ENCODE data around the gene REPIN1. TPM values are rescaled to one million over a fixed set of nuclear protein-coding genes. Genes with fewer than 3 reads are reported as not detected.

Gene REPIN1
- total RNA-seq, 1 experiment from 2014 or later, result 106 TPM

- DNase-seq (ENCODE audit: low read depth, low spot score) (no peak), ATAC-seq (no peak)
- no peaks in the 10 kb centered on the region for H3K9me3 ChIP-seq (ENCODE audit: control insufficient read depth in 1 of 2, insufficient read depth in 1 of 2, low read depth in 1 of 2, low read length in 2 of 2)
- no TSS peak for BruUV-seq (replicated peaks)
- H3K4me1 ChIP-seq (ENCODE audit: control insufficient read depth in 1 of 2, insufficient read depth in 2 of 2, low read length in 2 of 2), result no peaks in the 10 kb centered on the region
- no peak overlapping the region for H3K4me2 ChIP-seq (ENCODE audit: low read length)
- POLR2A ChIA-PET, result no interaction called here
- H3K9ac ChIP-seq (ENCODE audit: low read length), result no peak overlapping the region
- H3K9me2 ChIP-seq (ENCODE audit: insufficient read depth), result no peaks in the 10 kb centered on the region
- H2AFZ ChIP-seq (ENCODE audit: low read depth, low read length, poor library complexity, severe bottlenecking), result no peak overlapping the region
- no peaks in the 10 kb centered on the region for H3K79me2 ChIP-seq (ENCODE audit: insufficient read depth, low read length)
- TF ChIP-seq EZH2 (IDR thresholded peaks at IDR 0.05) (no peak), SP1 (IDR thresholded peaks at IDR 0.05; ENCODE audit: low read depth) (no peak), POLR2A (IDR thresholded peaks at IDR 0.05; ENCODE audit: borderline replicate concordance, extremely low read depth, insufficient read depth, insufficient read length) (no peak), TCF7L2 (IDR thresholded peaks at IDR 0.05; ENCODE audit: borderline replicate concordance, extremely low read depth, insufficient read depth, insufficient read length) (no peak), POLR2AphosphoS5 (IDR thresholded peaks at IDR 0.05; ENCODE audit: low read depth, low read length) (no peak), RAD21 (IDR thresholded peaks at IDR 0.05; ENCODE audit: low read depth) (no peak), CEBPB (IDR thresholded peaks at IDR 0.05; ENCODE audit: low read depth) (no peak), YY1 (IDR thresholded peaks at IDR 0.05; ENCODE audit: extremely low read depth, insufficient replicate concordance, low read depth, low read length) (no peak), ATF3 (IDR thresholded peaks at IDR 0.05) (no peak), REST (IDR thresholded peaks at IDR 0.05; ENCODE audit: low read depth) (no peak), CBX3 (IDR thresholded peaks at IDR 0.05; ENCODE audit: low read depth) (no peak), SRF (IDR thresholded peaks at IDR 0.05; ENCODE audit: low read depth) (no peak), JUND (IDR thresholded peaks at IDR 0.05) (no peak), CTCF (IDR thresholded peaks at IDR 0.05 in 2 of 3, conservative IDR thresholded peaks at IDR 0.05 in 1 of 3; ENCODE audit: borderline replicate concordance in 1 of 3, insufficient read depth in 1 of 3, low read depth in 2 of 3, low read length in 2 of 3) (no peak), SIN3A (IDR thresholded peaks at IDR 0.05; ENCODE audit: low read depth) (no peak), ZBTB33 (IDR thresholded peaks at IDR 0.05; ENCODE audit: extremely low read depth, insufficient replicate concordance, low read length) (no peak), EZH2phosphoT487 (IDR thresholded peaks at IDR 0.05; ENCODE audit: borderline replicate concordance) (no peak)
- H3K36me3 ChIP-seq (ENCODE audit: control insufficient read depth in 1 of 2, insufficient read depth in 2 of 2, low read length in 2 of 2), result no peaks in the 10 kb centered on the region
- CTCF ChIA-PET, result no interaction called here
- no peak overlapping the region for H3K27ac ChIP-seq (ENCODE audit: low read depth, low read length)
- H4K20me1 ChIP-seq (ENCODE audit: insufficient read depth), result no peaks in the 10 kb centered on the region
- no peaks in the 10 kb centered on the region for H3K27me3 ChIP-seq (ENCODE audit: insufficient read depth, low read length)
- intact Hi-C loops (cut with micrococcal nuclease), result no loop called here
- RAD21 ChIA-PET (ENCODE audit: low non-redundant PET in 1 of 2, low total read pairs in 2 of 2, uncharacterized antibody in 2 of 2, unreplicated experiment in 2 of 2), result no interaction called here
- H3K4me3 ChIP-seq (replicated peaks in 1 of 2; ENCODE audit: low read depth in 1 of 2, low read length in 2 of 2), result no peak overlapping the region
These were observed 24.3 kb upstream of the REPIN1 start for GRCh38 chr7:150344299-150344698.
